ENCODE measurements around the gene MBLAC2. TPM values are rescaled to one million over a fixed set of nuclear protein-coding genes. Genes with fewer than 3 reads are reported as not detected.

The MBLAC2 gene
- total and polyA plus RNA-seq, 9 donors = 4.7 to 13.1 (median 10.2) TPM

DNA sequence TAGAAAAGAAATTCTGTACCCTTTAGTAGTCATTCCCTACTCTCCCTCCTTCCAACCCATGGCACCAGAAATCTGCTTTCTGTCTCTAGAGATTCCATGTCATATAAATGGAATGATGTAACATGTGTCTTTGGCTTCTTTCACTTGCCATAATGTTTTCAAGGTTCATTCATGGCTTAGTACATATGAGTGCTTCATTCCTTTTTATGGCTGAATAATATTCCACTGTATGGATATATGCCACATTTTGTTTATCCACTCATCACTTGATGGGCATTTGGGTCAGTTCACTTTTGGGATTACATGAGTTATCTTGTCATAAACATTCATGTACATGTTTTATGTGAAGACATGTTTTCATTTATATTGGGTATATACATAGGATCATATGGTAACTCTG is 19.5 kb upstream of the MBLAC2 start:
- H3K27ac ChIP-seq = no peak overlapping the region
- intact Hi-C loops (cut with DNase I) = no loop called here
- H3K9me3 ChIP-seq = no peaks in the 10 kb centered on the region
- no peak for DNase-seq
- TF ChIP-seq, protein P1, sequence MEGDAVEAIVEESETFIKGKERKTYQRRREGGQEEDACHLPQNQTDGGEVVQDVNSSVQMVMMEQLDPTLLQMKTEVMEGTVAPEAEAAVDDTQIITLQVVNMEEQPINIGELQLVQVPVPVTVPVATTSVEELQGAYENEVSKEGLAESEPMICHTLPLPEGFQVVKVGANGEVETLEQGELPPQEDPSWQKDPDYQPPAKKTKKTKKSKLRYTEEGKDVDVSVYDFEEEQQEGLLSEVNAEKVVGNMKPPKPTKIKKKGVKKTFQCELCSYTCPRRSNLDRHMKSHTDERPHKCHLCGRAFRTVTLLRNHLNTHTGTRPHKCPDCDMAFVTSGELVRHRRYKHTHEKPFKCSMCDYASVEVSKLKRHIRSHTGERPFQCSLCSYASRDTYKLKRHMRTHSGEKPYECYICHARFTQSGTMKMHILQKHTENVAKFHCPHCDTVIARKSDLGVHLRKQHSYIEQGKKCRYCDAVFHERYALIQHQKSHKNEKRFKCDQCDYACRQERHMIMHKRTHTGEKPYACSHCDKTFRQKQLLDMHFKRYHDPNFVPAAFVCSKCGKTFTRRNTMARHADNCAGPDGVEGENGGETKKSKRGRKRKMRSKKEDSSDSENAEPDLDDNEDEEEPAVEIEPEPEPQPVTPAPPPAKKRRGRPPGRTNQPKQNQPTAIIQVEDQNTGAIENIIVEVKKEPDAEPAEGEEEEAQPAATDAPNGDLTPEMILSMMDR (IDR thresholded peaks at IDR 0.05) = no peak
- no peak for TF ChIP-seq POLR2A (IDR thresholded peaks at IDR 0.05)
- TF ChIP-seq EP300 (IDR thresholded peaks at IDR 0.05) = no peak
- no peaks in the 10 kb centered on the region for H3K36me3 ChIP-seq
- no peaks in the 10 kb centered on the region for H3K4me1 ChIP-seq (ENCODE audit: insufficient read depth)
- H3K27me3 ChIP-seq = no peaks in the 10 kb centered on the region
- H3K4me3 ChIP-seq = no peak overlapping the region

- H3K27me3 ChIP-seq = no peaks in the 10 kb centered on the region
- intact Hi-C loops (cut with DNase I) = no loop called here
- WGBS, 3 donors = 62 to 72% (median 69%) methylated on average over 2 of the region's 2 CpGs
These were observed 14.2 kb upstream of the MBLAC2 start for GRCh38 chr5:90488791-90489190.

GRCh38 chr5:90484540-90484939 is 10.0 kb upstream of the MBLAC2 start:
- WGBS, 3 donors = 30 to 46% (median 38%) methylated on average over 3 of the region's 3 CpGs
- TF ChIP-seq POLR2A (IDR thresholded peaks at IDR 0.05) (no peak), EP300 (IDR thresholded peaks at IDR 0.05) (no peak)
- TF ChIP-seq, protein P1 (IDR thresholded peaks at IDR 0.05) = no peak
- intact Hi-C loops (cut with DNase I) = no loop called here
- no peaks in the 10 kb centered on the region for H3K27me3 ChIP-seq
- no peaks in the 10 kb centered on the region for H3K36me3 ChIP-seq
- H3K4me3 ChIP-seq = no peak overlapping the region
- H3K4me1 ChIP-seq (ENCODE audit: insufficient read depth) = no peaks in the 10 kb centered on the region
- no peaks in the 10 kb centered on the region for H3K9me3 ChIP-seq
- no peak overlapping the region for H3K27ac ChIP-seq
- no peak for DNase-seq

More at GRCh38 chr5:90488791-90489190, 14.2 kb upstream of the MBLAC2 start:
- Histone ChIP-seq H3K27ac (no peak overlapping the region), H3K36me3 (no peaks in the 10 kb centered on the region), H3K9me3 (no peaks in the 10 kb centered on the region), H3K4me1 (ENCODE audit: insufficient read depth) (no peaks in the 10 kb centered on the region), H3K4me3 (no peak overlapping the region)
- TF ChIP-seq POLR2A (IDR thresholded peaks at IDR 0.05) (no peak), EP300 (IDR thresholded peaks at IDR 0.05) (no peak)
- TF ChIP-seq, protein P1 (IDR thresholded peaks at IDR 0.05) = no peak
- DNase-seq = no peak

- intact Hi-C loops (cut with DNase I) = no loop called here
These were observed 8.6 kb upstream of the MBLAC2 start for GRCh38 chr5:90483206-90483605.

More at GRCh38 chr5:90483206-90483605, 8.6 kb upstream of the MBLAC2 start:
- WGBS, 3 donors = 90 to 93% (median 93%) methylated on average over 8 of the region's 8 CpGs
- Histone ChIP-seq H3K4me1 (ENCODE audit: insufficient read depth) (no peaks in the 10 kb centered on the region), H3K9me3 (no peaks in the 10 kb centered on the region), H3K27ac (no peak overlapping the region), H3K27me3 (no peaks in the 10 kb centered on the region), H3K36me3 (no peaks in the 10 kb centered on the region), H3K4me3 (no peak overlapping the region)
- TF ChIP-seq, protein P1 (IDR thresholded peaks at IDR 0.05) = no peak
- TF ChIP-seq POLR2A (IDR thresholded peaks at IDR 0.05) (no peak), EP300 (IDR thresholded peaks at IDR 0.05) (no peak)
- no peak for DNase-seq

Data from ovary (tissue), 9 donors.